OCI-LY7 (cell line): Measurements from ENCODE around the gene KLC3.

Experiments used
- EZH2phosphoT487 ChIP-seq: fragments of 200-600 bp; sonication (generic); IDR thresholded peaks from 2 replicates; pipeline ENCODE4 v1.6.1; 2018; ENCODE audit warnings: low read depth, borderline replicate concordance, mild to moderate bottlenecking, mixed run types, antibody characterized with exemption, low read length, moderate library complexity, mixed read lengths
- TF ChIP-seq, protein P1 (sequence below): fragments of 200-600 bp; sonication (generic); conservative IDR thresholded peaks from 2 replicates; pipeline ENCODE4 v1.5.1; 2014; ENCODE audit warnings: mild to moderate bottlenecking, antibody characterized with exemption, low read length, moderate library complexity, mixed read lengths

DNA sequence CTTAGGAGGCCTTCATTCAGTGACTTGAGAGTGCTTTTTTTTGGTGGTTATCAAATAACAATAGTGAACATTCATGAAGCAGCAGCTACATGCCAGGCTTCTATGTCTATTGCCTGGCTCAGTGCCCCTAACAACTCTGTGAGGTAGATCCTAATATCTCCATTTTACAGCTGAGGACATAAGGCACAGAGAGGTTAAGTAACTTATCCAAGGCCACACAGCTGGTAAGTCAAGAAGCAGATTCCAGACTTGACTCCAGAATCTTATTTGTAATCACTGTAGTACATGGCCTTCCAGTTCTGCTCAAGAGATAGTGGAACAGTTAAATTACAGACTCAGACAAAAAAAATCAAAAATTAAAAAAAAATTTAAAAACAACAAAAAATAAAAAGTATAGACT, 44.7 kb upstream of the KLC3 start:
- TF ChIP-seq, protein P1, sequence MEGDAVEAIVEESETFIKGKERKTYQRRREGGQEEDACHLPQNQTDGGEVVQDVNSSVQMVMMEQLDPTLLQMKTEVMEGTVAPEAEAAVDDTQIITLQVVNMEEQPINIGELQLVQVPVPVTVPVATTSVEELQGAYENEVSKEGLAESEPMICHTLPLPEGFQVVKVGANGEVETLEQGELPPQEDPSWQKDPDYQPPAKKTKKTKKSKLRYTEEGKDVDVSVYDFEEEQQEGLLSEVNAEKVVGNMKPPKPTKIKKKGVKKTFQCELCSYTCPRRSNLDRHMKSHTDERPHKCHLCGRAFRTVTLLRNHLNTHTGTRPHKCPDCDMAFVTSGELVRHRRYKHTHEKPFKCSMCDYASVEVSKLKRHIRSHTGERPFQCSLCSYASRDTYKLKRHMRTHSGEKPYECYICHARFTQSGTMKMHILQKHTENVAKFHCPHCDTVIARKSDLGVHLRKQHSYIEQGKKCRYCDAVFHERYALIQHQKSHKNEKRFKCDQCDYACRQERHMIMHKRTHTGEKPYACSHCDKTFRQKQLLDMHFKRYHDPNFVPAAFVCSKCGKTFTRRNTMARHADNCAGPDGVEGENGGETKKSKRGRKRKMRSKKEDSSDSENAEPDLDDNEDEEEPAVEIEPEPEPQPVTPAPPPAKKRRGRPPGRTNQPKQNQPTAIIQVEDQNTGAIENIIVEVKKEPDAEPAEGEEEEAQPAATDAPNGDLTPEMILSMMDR = no peak
- TF ChIP-seq EZH2phosphoT487 = no peak
